ENCODE data around the gene GATAD2B.
A peak's percentile ranks its signal among the peaks of the same experiment; 100 is the strongest.

Gene GATAD2B
- 46.7 to 81.9 (median 79.7) reads per million in 3 experiments for total RNA-seq

DNA sequence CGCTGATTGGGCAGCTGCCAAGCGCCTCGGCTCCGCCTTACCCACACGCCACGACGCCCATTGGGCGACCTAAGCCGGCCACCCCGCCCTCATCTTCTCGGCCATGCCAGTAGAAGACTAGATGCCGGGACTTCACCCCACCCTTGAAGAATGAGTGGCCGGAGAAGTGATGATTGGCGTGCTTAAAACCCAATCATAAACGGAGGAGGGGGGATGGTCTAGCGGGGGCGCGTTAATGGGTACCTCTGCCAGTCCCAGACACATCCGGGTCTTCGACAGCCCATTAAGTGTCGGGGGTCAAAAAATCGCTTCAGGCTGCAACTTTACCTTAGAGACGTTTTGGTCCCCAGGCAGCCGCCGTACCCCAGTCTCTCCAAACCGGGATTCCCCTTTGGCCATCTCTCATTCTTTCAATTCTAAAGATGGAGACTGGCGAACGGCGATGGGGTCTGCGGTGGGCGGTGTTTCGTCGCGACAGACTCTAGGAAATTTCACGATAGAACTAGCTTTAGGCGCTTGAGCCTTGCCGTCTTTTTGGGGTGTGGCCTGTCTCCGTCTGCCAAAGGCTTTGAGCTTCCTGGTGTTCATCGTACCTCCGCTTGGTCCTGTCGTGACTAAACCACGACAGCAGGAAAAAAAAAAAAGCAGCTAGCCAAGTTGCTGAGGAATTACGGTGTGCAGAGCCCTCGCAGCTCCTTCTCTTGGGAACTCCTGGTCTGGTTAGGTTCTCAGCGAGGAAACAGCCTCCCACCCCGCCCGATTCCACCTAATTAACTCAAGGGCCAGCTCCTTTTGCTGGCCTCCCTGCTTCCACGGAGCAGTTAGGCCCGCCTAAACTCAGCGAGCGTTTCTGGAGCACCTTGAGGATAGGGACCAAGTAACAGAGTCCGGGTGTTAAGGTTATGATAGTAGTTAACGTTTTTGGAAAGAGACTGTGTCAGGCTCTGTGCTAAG lies at the start of gene GATAD2B:
Gene GATAD2B, minus strand, starts transcription at position 1 of the 954 bp plus-strand sequence. CDS start 94,625 bp downstream, outside the sequence.
- peak; percentile 100 for DNase-seq

DNA sequence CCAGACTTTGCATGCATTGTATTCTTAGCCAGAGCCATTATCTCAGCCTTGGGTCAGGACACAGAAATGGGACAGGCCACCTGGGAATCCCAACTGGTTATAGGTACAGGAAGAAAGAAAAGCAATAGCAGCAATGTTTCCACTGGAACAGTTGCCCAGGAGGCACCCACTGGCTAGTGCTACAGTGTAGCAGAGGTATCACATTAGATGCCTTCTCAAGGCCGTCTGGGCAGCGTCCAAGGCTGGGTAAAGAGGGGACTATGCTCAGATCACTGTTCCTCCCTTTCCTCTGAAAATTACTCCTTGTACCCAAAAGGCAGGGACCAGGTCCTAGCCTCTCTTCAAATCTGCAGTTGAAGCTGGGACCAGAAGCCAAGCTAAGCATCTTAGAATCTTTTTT lies 47.6 kb upstream of the GATAD2B start:
- DNase-seq: no peak

DNA sequence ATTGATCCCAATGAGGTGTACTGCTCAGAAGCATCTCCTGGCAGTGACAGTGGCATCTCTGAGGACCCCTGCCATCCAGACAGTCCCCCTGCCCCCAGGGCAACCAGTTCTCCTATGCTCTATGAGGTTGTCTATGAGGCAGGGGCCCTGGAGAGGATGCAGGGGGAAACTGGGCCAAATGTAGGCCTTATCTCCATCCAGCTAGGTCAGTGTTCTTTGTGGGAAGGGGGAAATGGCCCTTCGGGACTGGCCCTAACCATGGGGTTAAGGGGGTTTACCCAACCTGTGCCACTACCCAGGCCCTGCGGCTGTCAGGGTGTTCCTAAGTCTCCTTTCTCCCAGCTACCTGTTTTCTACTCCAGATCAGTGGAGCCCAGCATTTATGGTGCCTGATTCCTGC lies 46.2 kb upstream of the GATAD2B start:
- DNase-seq: no peak

DNA sequence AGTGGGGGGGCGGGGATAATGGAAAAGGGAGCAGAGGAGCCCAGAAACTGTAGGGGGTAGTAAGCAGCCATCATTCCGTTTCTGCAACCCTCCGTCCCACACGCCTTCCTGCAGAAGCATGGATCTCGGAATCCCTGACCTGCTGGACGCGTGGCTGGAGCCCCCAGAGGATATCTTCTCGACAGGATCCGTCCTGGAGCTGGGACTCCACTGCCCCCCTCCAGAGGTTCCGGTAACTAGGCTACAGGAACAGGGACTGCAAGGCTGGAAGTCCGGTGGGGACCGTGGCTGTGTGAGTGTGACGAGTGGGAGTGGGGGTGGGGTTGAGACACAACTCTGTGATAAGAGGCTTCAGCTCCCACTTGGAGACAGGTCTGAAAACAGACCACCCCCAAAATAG lies 45.6 kb upstream of the GATAD2B start:
- DNase-seq: no peak

DNA sequence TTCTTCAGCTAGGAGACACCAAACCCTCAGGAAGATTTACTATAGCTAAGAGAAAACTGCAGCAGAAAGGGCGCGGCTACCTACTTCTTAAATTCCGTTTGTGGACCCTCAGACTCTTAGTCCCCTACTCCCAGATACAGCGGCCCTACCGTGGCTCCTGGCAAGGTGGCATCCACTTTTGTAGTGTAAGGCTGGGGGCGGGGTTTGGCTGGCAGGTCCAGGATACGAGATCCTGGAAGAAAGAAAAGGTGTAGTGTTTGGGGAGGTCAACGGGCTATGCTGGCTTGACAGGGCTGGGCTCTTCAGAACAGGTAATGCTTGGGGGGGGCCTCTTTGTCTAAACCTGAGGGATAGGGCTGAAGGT lies 45.2 kb upstream of the GATAD2B start:
- no peak for DNase-seq

DNA sequence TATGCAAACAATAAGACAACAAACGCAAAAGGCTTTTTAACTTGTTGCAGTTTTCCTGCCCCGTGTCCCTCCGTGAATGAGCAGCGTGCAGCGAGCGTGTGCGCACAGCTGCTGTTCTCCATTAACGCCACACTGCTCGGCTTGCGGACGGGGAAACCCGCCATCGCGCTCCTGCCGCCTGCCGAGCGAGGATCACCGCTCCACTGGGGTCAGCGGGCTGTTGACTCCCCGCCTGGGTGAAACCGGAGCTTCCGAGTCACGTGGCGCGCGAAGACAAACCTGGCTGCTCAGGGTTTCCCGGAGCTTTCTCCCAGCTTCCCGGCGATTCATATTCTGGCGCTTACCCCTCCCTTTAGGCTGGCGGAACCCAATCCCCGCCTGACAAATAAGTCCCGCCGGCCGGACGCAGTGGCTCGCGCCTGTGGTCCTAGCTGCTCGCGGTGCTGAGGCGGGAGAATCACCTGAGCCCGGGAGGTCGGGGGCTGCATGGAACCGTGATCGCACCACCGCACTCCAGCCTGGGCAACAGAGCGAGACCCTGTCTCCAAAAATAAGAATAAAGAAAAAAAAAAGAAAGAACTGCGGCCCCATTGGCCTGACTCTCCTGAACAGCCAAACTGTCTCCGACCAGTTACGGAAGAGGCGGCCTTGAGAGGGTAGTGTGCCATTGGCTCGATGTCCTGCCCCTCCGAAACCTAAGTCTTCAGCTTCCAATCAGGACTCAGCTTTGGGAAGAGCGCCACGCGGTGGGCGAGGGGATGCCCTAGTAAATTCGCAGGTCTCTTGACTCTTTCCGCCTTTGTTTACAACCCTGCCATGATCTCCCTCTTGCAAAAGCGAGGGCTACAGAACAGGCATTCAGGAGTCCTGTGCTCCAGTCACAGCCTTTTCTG lies 44.6 kb upstream of the GATAD2B start, which contains the start of gene CREB3L4:
Gene CREB3L4, plus strand, starts transcription at position 796 of the 893 bp plus-strand sequence. CDS start 624 bp downstream, outside the sequence.
- peak; percentile 87 for DNase-seq

DNA sequence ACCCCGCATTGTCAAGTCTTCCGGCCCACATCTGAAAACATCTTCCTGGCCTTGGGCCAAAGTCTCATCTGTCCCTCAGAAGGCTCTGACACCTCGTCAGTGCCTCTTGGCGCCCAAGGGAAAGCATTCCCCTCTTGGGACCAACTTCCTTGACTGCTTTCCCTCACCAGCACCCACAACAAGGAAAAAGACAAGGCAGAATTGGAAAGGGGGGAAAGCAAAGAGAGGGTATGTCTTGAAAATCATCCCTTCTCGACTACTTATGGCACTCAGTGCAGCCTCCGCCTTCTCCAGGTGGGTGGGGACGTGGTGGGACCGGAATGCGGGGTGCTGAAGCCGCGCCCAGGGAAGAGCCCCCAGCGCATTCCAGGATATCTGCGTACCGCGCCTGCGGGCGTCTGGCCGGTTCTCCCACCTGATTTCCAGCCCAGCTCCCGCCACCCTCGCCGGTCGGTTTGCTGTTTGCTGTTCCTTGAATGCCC lies 41.1 kb upstream of the GATAD2B start:
- no peak for DNase-seq

DNA sequence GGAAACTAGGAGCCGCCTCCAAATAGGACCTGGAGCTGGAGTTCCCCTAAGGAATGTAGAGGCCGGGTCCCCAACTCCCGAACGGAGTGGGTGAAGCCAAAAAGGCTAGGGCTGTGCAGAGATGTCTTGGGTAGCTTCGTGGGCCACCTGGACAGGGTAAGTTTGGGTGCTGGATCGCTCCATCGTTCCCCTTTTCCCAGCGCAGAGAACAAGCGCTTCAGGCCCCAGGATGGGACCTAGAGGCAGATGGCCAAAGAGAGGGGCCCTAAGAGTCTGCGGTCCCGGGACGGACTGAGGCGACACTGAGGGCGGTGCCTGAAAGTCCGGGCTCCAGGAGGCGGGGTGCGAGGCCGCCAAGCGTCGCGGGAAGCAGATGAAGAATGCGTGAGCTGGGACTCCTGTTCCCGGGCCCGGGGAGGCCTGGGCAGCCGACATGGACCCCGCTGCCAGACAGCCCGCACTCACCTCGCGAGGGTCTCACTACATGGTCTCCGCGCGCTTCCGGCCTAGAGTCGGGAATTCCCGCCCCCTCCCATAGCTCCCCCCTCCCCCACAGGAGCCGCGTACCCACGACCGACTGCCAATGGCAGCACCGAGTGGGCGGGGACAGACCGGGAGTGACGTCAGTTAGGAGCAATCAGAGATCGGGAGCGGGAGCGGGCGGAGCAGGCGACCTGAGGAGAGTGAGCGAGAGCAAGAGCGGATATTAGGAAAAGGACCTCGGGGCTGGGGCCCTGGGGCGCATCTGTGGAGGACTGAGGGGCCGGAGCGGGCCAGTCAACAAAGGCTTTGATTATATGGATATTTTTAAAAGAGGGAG lies 40.5 kb upstream of the GATAD2B start, which contains the start of gene SLC39A1:
Gene SLC39A1, minus strand, starts transcription at position 508 of the 820 bp plus-strand sequence. CDS start 822 bp downstream, outside the sequence.
- peak; percentile 90 for DNase-seq

DNA sequence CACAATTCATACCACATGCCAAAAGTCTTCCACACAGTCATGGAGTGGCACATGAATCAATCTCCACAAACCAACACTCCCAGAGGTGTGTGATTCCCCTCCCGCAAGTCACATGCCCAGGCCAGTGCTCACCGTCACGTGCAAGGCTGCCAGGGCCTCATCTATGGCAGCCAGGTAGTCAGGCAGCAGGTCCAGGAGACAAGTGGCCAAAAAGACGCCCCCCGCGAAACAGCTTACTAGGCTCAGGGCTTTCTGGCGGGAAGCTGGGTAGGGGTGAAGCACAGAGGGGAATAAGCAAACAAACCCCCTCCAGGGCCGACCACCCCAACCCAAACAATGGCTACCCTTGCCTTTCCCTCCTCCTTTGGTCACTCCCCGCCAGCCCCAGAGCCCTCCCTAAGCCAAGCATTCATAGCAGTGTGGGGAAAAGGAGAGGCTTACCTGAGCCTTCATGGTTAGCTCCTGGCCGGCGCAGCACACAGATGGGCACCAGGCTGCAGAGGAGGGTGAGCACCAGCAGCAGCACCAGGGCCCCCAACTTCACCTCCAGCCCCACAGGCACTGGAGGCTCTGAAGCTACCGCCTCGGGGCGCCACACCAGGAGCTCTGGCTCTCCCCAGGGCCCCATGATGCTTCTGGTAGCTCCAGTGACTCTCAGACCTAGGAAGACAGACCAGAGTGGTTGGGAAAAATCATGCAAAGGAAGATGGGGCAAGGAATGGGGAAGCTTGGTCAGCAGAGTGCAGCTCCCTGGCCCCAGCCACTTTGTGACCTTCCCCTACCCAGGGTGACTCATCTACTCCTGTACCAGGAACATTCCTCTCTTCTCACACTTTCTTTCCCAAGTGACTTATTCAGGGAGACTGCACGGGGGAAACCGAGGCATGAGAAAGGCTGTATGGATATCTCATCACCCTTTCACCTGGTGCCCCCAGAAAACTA lies 39.6 kb upstream of the GATAD2B start:
- DNase-seq: no peak

DNA sequence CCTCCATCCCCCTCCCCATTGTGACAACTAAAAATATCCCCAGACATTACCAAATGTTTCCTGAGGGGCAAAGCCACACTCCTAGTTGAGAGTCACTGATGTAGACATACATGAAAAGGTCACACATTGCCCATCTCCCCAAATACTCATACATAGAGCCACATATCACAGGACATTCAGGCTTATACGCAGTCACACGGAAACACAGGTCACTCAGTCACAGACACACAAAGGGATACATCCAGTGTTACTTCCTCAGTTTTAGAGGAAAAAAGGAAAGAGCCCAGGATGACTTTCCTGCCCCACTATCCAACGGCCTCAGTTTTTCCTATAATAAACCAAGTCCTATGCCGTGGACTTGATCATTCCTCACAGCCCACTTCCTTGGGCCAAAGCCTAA lies 38.6 kb upstream of the GATAD2B start:
- DNase-seq: no peak

DNA sequence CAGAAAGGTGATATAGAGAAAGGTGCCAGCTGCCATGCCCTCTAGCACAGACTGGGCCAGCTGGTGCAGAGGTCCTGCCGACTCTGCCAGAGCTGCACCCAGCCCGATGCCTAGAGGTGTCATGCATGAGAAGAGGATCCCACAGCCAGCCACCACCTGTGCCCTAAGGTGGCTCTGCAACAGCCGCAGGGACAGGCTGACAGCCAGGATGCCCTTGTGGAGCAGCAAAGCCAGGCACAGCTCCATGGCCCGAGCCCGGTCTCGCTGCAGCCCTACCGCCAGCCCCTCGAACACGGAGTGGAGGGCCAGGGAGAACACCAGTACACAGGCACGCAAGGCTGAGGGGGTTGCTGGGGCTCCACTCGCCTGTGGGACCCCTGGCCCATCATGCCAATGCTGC lies 37.4 kb upstream of the GATAD2B start:
- no peak for DNase-seq

DNA sequence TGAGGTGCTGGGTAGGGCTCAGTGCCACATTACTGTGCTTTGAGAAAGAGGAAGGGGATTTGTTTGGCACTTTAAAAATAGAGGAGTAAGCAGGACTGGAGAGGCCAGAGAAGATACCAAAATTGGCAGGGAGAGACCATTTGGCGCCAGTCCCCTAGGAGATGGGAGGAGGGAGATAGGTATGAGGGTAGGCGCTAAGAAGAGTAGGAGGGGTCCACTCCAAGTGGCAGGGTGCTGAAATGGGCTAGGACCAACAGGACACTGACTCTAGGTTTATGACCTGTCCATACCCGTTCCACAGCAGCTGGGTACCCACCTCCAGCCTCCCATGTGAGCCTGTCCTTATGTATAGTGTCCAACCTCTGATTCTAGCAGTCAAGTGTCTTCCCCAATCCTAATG lies 36.7 kb upstream of the GATAD2B start:
- no peak for DNase-seq

DNA sequence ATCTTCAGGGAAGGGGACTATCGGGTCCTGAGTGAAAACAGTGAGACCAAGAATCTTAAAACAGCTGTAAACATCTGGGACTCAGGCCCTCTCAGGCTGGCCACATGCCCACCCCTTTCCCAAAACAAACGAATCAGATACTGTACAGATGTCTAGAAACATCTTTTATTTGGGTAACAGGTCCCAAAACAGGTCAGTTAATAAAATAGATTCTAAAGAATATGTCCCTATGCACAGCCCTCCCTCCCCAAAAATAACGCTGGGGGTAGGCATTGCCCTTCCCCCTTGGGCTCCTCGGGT lies 36.1 kb upstream of the GATAD2B start:
- no peak for DNase-seq

DNA sequence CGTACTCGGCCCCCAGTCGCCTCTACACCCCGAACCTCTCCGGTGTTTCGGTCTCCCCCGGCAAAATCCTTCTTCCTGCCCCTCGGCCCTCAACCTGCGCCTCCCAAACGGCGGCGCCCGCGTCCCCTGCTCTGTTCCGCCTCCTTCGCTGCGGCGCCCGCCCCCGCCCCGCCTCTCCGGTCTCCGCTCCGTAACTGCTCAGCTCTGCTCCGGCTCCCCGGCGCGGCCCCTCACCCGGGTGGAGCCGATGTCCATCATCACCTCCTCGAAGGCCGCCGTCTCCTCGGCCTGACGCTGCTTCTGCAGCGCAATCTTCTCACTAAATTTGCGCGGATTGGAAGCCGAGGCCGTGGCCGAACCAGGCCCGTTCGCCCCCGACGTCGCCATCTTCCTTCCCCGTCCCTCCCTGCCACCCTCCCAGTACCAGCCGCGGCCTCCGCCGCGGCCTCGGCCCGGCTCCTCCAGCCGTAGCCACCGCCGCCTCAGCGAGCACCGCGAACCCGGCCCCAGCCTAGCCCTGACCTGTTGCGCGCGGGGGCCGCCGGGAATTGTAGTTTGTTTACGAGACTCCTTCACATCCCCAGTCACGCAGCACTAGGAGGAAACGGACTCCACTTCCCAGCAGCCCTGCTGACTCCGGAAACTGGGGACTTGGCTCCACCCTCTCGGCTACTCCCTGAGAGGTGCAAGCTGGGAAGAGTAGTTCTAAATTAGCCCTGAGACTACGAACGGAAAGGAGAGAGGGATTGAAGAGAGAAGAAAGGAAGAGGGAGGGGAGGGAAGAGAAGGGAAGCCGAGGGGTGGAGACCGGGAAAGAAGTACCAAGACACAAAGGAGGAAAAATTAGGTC lies 35.6 kb upstream of the GATAD2B start, which contains the start of gene CRTC2:
Gene CRTC2, minus strand, starts transcription at position 502 of the 850 bp plus-strand sequence. Its CDS starts 115 bp downstream, at position 387.
- DNase-seq: peak; percentile 97

DNA sequence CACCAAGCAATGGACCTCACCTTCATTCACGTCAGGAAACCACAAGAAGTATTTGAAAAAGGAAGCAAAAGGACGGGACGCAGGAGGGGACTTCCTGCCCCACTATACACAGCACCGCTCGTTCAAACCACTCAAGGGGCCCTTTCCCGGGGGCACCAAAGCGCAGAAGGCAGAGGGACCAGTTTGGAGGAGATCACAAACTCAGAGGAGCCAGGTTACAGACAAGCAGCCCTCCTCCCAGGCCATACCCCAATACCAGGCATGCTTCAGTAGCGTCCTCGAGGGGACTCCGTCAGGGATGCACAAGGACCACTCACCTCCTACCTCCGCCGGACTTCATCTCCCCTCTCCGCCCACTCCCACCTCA lies 35.0 kb upstream of the GATAD2B start:
- DNase-seq: peak; percentile 60

DNA sequence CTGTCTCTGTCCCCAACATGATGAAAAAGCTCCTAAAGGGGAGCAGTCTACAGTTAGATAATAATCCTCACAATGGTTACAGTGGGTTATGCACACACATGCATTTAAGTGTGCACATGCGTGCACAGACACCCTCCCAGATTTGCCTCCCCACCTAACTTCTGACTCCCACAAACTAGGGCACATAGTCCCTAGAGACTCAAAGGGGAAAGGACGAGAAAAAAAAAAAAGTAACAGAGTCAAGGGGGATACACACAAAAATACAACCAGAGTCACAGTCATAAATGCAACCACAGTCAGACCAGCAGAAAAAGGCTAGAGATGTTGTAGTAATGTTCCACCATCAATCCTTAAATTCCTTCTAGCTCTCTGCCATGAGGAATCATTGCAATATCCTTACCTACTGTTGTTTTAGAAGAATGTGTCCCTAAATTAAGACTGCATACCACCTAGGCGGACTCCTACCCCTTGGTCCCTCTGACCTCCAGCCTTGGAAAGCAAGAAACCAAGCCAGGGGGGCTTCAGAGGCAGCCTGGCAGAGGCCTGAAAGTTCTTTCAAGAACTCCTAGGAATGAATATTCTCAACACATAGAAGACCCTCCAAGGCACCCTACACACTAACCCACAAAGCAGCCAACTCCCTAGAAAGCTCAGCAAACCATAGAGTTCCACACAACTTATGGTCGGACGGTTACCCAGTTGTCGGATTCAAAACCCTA lies 34.4 kb upstream of the GATAD2B start:
- DNase-seq: no peak

DNA sequence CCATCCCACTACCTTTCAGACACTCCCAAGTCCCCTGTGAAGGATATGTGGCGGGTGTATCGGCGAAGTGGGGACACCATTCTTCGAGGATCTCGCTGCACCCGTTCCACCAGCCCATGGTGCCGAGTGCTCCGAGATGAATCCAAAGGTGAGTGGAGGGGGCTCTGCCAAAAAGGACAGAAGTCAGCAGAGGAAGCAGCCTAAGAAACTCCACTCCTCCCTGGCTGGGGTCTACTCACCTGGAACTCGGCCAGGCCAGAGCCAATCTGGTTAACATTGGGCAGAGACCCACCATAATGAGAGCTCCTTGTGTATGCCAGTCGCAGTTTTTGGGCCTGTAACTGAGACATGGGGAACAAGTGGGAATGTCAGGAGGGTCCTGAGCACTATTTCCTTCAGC lies 32.1 kb upstream of the GATAD2B start:
- DNase-seq: no peak

DNA sequence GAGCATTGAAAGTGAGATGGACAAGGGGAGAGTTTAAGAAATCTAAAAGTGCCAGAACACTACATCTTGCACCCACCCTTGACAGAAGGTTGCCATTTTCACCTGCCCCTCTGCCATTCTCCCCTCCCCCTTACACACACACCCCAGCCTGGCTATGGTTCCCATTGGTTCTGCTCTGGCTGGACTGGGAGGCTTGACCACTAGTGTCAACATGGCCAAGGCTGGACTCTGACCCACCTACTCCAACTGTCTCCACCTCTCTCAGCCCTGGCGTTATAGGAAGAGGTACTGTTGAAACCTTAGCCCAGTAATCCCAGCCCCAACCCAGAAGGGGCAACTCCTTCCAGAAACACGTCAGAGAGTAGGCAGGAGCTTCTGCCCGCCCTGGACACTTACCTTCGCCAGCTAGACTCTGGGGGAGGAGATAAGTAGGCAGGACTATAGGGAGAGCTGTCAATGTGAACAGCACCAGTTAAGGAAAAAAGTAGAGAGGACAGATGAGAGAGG lies 31.1 kb upstream of the GATAD2B start:
- no peak for DNase-seq

DNA sequence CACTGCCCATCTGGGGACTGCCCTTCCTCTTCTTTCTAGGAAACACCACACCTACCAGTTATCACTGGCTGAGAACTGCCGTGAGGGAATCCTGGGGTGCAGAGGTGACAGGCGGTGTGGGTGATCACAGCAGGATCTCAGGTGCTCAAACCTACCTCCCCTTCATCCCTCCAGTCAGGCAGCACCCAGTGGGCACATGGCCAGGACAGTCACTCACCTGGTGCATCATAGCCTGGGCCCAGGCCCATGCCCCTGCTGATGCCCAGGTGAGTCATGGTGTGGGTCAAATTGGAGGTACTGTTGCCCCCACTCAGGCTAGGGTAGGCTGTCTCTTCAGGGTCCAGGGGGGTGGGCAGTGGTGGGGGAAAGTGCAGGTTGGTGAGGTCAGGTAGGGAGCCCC lies 29.0 kb upstream of the GATAD2B start:
- DNase-seq: no peak
